GM12892 (cell line): ENCODE measurements around the gene GLP2R.

Experiments
- POLR2A ChIP-seq: IDR thresholded peaks from 2 replicates; pipeline ENCODE4 v1.6.1; 2011; ENCODE audit warnings: low read depth, low read length, control low read depth
- POLR2AphosphoS5 ChIP-seq: IDR thresholded peaks from 2 replicates; pipeline ENCODE4 v1.6.1; 2011; ENCODE audit warnings: low read depth, low read length, control low read depth
- TAF1 ChIP-seq: IDR thresholded peaks from 2 replicates; pipeline ENCODE4 v1.6.1; 2011; ENCODE audit warnings: low read depth, mild to moderate bottlenecking, control low read depth, low read length, borderline replicate concordance

DNA sequence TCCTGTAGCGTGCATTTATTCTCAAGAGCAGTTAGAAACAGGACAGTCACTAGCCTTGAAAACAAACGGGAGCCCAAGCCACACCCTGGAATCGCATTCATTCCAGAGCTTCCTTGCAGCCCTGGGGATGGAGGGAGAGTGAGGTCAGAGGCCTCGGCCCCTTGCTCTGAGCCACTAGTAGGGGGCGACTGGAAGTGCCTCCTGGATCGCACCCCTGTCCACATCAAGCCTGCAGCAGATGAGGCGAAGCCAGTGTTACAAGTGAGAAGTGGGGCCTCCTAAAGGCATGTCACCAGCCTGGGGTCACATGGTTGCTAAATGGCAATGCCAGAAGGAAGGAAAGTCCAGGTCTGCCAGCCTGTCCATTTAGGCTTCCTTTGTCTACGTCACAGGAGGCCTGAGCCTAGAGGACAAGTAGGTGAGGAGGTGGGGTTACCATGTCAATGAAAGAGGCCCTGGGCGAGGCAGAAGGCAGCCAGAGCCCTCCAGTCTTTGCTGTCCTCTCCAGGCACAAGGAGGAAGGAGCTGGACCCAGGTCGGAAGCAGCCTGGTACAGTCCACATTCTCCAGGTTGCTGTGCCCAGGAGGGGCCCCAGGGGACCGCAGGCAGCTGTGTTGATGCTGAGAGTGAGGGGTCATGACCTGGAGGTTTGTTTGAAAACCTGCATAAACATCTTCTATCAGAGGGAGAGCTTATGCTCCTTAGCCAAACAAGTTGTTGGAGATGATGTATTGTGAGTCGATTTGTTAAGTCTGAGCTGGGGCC lies 82.3 kb downstream of the GLP2R start:
- no peak for TF ChIP-seq POLR2A
- TF ChIP-seq TAF1 = no peak
- TF ChIP-seq POLR2AphosphoS5 = no peak
